ENCODE results near the gene MVB12B. TPM values are rescaled to one million over a fixed set of nuclear protein-coding genes. Genes with fewer than 3 reads are reported as not detected.

Gene MVB12B
- polyA plus RNA-seq, 1 experiment = 4.4 TPM

GRCh38 chr9:126298063-126298801 lies 28.4 kb upstream of the MVB12B start:
- Histone ChIP-seq H3K27me3 (ENCODE audit: control insufficient read depth, insufficient read depth, low read length) (peaks cover 28% of the 10 kb centered on the region), H3K9me3 (ENCODE audit: control insufficient read depth, insufficient read depth, low read length) (no peaks in the 10 kb centered on the region; the same call in 1 of the 2 replicates), H3K27ac (ENCODE audit: low read depth, low read length) (no peak overlapping the region), H3K4me3 (ENCODE audit: low read depth, low read length) (no peak overlapping the region)
- TF ChIP-seq CTCF (IDR thresholded peaks at IDR 0.05; ENCODE audit: low read depth, low read length) = no peak
- ChIA-PET POLR2A (no interaction called here), CTCF (interaction anchor here (1.5 to 1.8 kb wide), 3 partner anchors 99 to 193 kb away, joined by 4 to 12 read pairs (median 6); no protein-coding TSS in a partner anchor)
- DNase-seq (ENCODE audit: low read depth, low spot score) = no peak

- no peak overlapping the region for H3K27ac ChIP-seq (ENCODE audit: low read depth, low read length)
- CTCF ChIA-PET = interaction anchor here (1.1 to 1.8 kb wide), 2 partner anchors 99 to 192 kb away, joined by 3 to 12 read pairs; no protein-coding TSS in a partner anchor
- no peak overlapping the region for H3K4me3 ChIP-seq (ENCODE audit: low read depth, low read length)
- POLR2A ChIA-PET = no interaction called here
- TF ChIP-seq CTCF (IDR thresholded peaks at IDR 0.05; ENCODE audit: low read depth, low read length) = no peak
- H3K27me3 ChIP-seq (ENCODE audit: control insufficient read depth, insufficient read depth, low read length) = peaks cover 30% of the 10 kb centered on the region
- H3K9me3 ChIP-seq (ENCODE audit: control insufficient read depth, insufficient read depth, low read length) = no peaks in the 10 kb centered on the region; the same call in 1 of the 2 replicates
- DNase-seq (ENCODE audit: low read depth, low spot score) = no peak
Measured at GRCh38 chr9:126299706-126300276, 26.8 kb upstream of the MVB12B start.

GRCh38 chr9:126301196-126301595 lies 25.4 kb upstream of the MVB12B start:
- no peak for DNase-seq (ENCODE audit: low read depth, low spot score)
- H3K9me3 ChIP-seq (ENCODE audit: control insufficient read depth, insufficient read depth, low read length) = no peaks in the 10 kb centered on the region; the same call in 1 of the 2 replicates
- POLR2A ChIA-PET = no interaction called here
- peaks cover 28% of the 10 kb centered on the region for H3K27me3 ChIP-seq (ENCODE audit: control insufficient read depth, insufficient read depth, low read length)
- no peak overlapping the region for H3K4me3 ChIP-seq (ENCODE audit: low read depth, low read length)
- no peak overlapping the region for H3K27ac ChIP-seq (ENCODE audit: low read depth, low read length)
- TF ChIP-seq CTCF (IDR thresholded peaks at IDR 0.05; ENCODE audit: low read depth, low read length) = no peak
- CTCF ChIA-PET = interaction anchor here (1.3 to 4.8 kb wide), 7 partner anchors 20 to 198 kb away, joined by 3 to 81 read pairs (median 7); partner anchors contain the start of gene MVB12B

- Histone ChIP-seq H3K4me3 (ENCODE audit: low read depth, low read length) (no peak overlapping the region), H3K27me3 (ENCODE audit: control insufficient read depth, insufficient read depth, low read length) (peaks cover 27% of the 10 kb centered on the region), H3K27ac (ENCODE audit: low read depth, low read length) (no peak overlapping the region), H3K9me3 (ENCODE audit: control insufficient read depth, insufficient read depth, low read length) (no peaks in the 10 kb centered on the region; the same call in 1 of the 2 replicates)
- TF ChIP-seq CTCF (IDR thresholded peaks at IDR 0.05; ENCODE audit: low read depth, low read length) = peak; percentile 92
- ChIA-PET POLR2A (interaction anchor here (0.5 kb wide), 1 partner anchor 63 kb away, joined by 6 read pairs; no protein-coding TSS in a partner anchor), CTCF (interaction anchor here (0.6 to 4.8 kb wide), 21 partner anchors 9 to 197 kb away, joined by 3 to 81 read pairs (median 4); partner anchors contain the start of gene MVB12B)
- DNase-seq (ENCODE audit: low read depth, low spot score) = peak; percentile 37
Measured at GRCh38 chr9:126301985-126302603, 24.5 kb upstream of the MVB12B start.

All from AG04450 (cell line).